PC-9 (cell line): ENCODE data around the gene PLXDC2.

Experiments
- EZH2 ChIP-seq: fragments of 200-600 bp; sonication (generic); IDR thresholded peaks from 2 replicates; pipeline ENCODE4 v1.8.0; 2017; ENCODE audit warnings: antibody characterized with exemption, low read depth
- TF ChIP-seq, protein P1 (sequence below): fragments of 200-600 bp; sonication (generic); conservative IDR thresholded peaks from 2 replicates; pipeline ENCODE4 v1.6.1; 2017; ENCODE audit warnings: mixed run types, antibody characterized with exemption, mild to moderate bottlenecking, moderate library complexity

DNA sequence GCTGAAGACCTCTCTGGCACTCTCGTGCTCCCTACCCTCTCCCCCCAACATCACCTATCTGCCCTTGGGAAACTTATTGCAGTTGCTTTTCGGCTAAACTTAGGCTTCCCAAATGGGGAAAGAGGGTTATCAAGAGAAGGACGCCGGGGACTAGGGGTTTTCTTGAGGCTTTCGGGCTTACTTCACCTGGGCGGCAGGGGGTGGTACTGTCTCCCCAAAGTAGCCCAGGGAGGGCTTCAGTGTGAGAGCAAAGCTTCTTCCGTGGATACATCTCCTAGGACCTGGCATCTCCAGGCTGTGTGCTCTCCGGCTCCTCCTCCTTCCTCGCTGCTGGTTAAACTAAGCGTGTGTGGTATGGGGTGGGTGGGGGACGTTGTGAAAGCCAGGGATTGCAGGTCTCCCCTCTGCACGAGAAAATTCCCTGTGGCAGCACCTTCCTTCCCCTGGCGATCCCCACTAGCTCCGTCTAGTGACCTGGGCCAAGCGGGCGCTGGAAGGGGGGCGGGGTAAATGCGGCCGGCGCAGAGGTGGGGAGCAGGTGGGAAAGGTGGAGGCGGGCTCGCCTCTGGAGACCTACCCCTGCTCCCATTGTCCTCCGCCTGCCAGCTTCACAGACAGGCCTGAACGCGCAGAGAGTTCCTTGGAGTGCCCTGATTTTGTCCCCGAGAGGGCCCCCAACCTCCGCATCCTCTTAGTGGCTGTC lies 1.1 kb downstream of the PLXDC2 start:
- TF ChIP-seq EZH2 = no peak
- TF ChIP-seq, protein P1, sequence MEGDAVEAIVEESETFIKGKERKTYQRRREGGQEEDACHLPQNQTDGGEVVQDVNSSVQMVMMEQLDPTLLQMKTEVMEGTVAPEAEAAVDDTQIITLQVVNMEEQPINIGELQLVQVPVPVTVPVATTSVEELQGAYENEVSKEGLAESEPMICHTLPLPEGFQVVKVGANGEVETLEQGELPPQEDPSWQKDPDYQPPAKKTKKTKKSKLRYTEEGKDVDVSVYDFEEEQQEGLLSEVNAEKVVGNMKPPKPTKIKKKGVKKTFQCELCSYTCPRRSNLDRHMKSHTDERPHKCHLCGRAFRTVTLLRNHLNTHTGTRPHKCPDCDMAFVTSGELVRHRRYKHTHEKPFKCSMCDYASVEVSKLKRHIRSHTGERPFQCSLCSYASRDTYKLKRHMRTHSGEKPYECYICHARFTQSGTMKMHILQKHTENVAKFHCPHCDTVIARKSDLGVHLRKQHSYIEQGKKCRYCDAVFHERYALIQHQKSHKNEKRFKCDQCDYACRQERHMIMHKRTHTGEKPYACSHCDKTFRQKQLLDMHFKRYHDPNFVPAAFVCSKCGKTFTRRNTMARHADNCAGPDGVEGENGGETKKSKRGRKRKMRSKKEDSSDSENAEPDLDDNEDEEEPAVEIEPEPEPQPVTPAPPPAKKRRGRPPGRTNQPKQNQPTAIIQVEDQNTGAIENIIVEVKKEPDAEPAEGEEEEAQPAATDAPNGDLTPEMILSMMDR = no peak
